Measurements from ENCODE around the gene ATP5F1D. TPM values are rescaled to one million over a fixed set of nuclear protein-coding genes. Genes with fewer than 3 reads are reported as not detected.
A peak's percentile ranks its signal among the peaks of the same experiment; 100 is the strongest.

The ATP5F1D gene
- total RNA-seq, 2 donors from 2014 or later: 144 to 159 TPM

GRCh38 chr19:1217366-1217765 is 24.2 kb upstream of the ATP5F1D start:
- Histone ChIP-seq H3K4me1 (ENCODE audit: control insufficient read depth, insufficient read depth, low read length) (no peaks in the 10 kb centered on the region), H3K9me3 (ENCODE audit: control insufficient read depth, low read length) (no peaks in the 10 kb centered on the region), H3K27me3 (ENCODE audit: control insufficient read depth, insufficient read depth, low read length, poor library complexity, severe bottlenecking) (no peaks in the 10 kb centered on the region), H3K27ac (ENCODE audit: low read depth, low read length) (no peak overlapping the region), H3K4me3 (ENCODE audit: low read length) (no peak overlapping the region), H3K9ac (ENCODE audit: extremely low read depth, low read length, poor library complexity, severe bottlenecking) (no peak overlapping the region), H3K36me3 (ENCODE audit: control insufficient read depth, insufficient read depth, low read length) (peaks cover 22% of the 10 kb centered on the region)
- Mint-ChIP-seq H3K27me3 (ENCODE audit: insufficient read depth) (no peaks in the 10 kb centered on the region), H3K27ac (no peak overlapping the region), H3K9me3 (no peaks in the 10 kb centered on the region), H3K36me3 (ENCODE audit: low read depth) (peaks cover 15% of the 10 kb centered on the region), H3K4me1 (peaks cover 5% of the 10 kb centered on the region), H3K4me3 (no peak overlapping the region)
- no peak for DNase-seq
- TF ChIP-seq CTCF (conservative IDR thresholded peaks at IDR 0.05): no peak
- 83 to 87% methylated on average over 12 to 15 of the region's 15 CpGs for WGBS, 2 experiments (ENCODE audit: insufficient coverage in 1 of 2, insufficient read length in 1 of 2)

GRCh38 chr19:1218751-1219567 is 22.6 kb upstream of the ATP5F1D start:
- Histone ChIP-seq H3K9me3 (ENCODE audit: control insufficient read depth, low read length) (no peaks in the 10 kb centered on the region), H3K4me3 (ENCODE audit: low read length) (no peak overlapping the region), H3K9ac (ENCODE audit: extremely low read depth, low read length, poor library complexity, severe bottlenecking) (no peak overlapping the region), H3K36me3 (ENCODE audit: control insufficient read depth, insufficient read depth, low read length) (peaks cover 18% of the 10 kb centered on the region), H3K27me3 (ENCODE audit: control insufficient read depth, insufficient read depth, low read length, poor library complexity, severe bottlenecking) (no peaks in the 10 kb centered on the region), H3K4me1 (ENCODE audit: control insufficient read depth, insufficient read depth, low read length) (no peaks in the 10 kb centered on the region), H3K27ac (ENCODE audit: low read depth, low read length) (no peak overlapping the region)
- H3K36me3 Mint-ChIP-seq (ENCODE audit: low read depth): peaks cover 10% of the 10 kb centered on the region
- DNase-seq: no peak
- no peak overlapping the region for H3K27ac Mint-ChIP-seq
- no peak overlapping the region for H3K4me3 Mint-ChIP-seq
- 93 to 94% methylated on average over 26 to 37 of the region's 37 CpGs for WGBS, 2 experiments (ENCODE audit: insufficient coverage in 1 of 2, insufficient read length in 1 of 2)
- no peaks in the 10 kb centered on the region for H3K9me3 Mint-ChIP-seq
- H3K4me1 Mint-ChIP-seq: peaks cover 5% of the 10 kb centered on the region
- no peak for TF ChIP-seq CTCF (conservative IDR thresholded peaks at IDR 0.05)
- H3K27me3 Mint-ChIP-seq (ENCODE audit: insufficient read depth): no peaks in the 10 kb centered on the region

GRCh38 chr19:1219786-1220476 is 21.6 kb upstream of the ATP5F1D start:
- no peaks in the 10 kb centered on the region for H3K9me3 Mint-ChIP-seq
- Histone ChIP-seq H3K4me1 (ENCODE audit: control insufficient read depth, insufficient read depth, low read length) (no peaks in the 10 kb centered on the region), H3K27me3 (ENCODE audit: control insufficient read depth, insufficient read depth, low read length, poor library complexity, severe bottlenecking) (no peaks in the 10 kb centered on the region), H3K4me3 (ENCODE audit: low read length) (no peak overlapping the region), H3K27ac (ENCODE audit: low read depth, low read length) (peak overlapping the region; percentile 17), H3K9ac (ENCODE audit: extremely low read depth, low read length, poor library complexity, severe bottlenecking) (no peak overlapping the region), H3K36me3 (ENCODE audit: control insufficient read depth, insufficient read depth, low read length) (peaks cover 18% of the 10 kb centered on the region), H3K9me3 (ENCODE audit: control insufficient read depth, low read length) (no peaks in the 10 kb centered on the region)
- WGBS, 2 experiments (ENCODE audit: insufficient coverage in 1 of 2, insufficient read length in 1 of 2): 94 to 96% methylated on average over 17 to 19 of the region's 19 CpGs
- no peak overlapping the region for H3K27ac Mint-ChIP-seq
- no peaks in the 10 kb centered on the region for H3K27me3 Mint-ChIP-seq (ENCODE audit: insufficient read depth)
- H3K4me3 Mint-ChIP-seq: no peak overlapping the region
- peaks cover 7% of the 10 kb centered on the region for H3K36me3 Mint-ChIP-seq (ENCODE audit: low read depth)
- no peak for DNase-seq
- TF ChIP-seq CTCF (conservative IDR thresholded peaks at IDR 0.05): no peak
- peaks cover 5% of the 10 kb centered on the region for H3K4me1 Mint-ChIP-seq

Measured in endodermal cell (in vitro differentiated cells).